Spinal cord (tissue), 10 donors: Measurements from ENCODE around the gene PPY. TPM values are rescaled to one million over a fixed set of nuclear protein-coding genes. Genes with fewer than 3 reads are reported as not detected.
A peak's percentile ranks its signal among the peaks of the same experiment; 100 is the strongest.
"Not testable (repeated sequence)": the region's sequence is repeated elsewhere in the genome, so short reads cannot be mapped to it uniquely, and the experiment has no call there.

Experiments
- DNase-seq, 6 donors: peaks; one replicate each; pipeline versions ENCODE4 v3.0.0 to v3.0.0-alpha.2; 2013 to 2015; ENCODE audit warnings: low spot score in 6 of 6, low read depth in 4 of 6
- H3K27ac ChIP-seq: one replicate; pipeline ENCODE4 v1.5.1; 2013; ENCODE audit warnings: low read depth, low read length, control low read depth
- H3K27me3 ChIP-seq: one replicate; pipeline ENCODE4 v1.6.1; 2013; ENCODE audit warnings: low read length; ENCODE audit not compliant: control insufficient read depth, insufficient read depth
- H3K36me3 ChIP-seq: one replicate; pipeline ENCODE4 v1.6.1; 2013; ENCODE audit warnings: low read length; ENCODE audit not compliant: control insufficient read depth, insufficient read depth
- H3K4me1 ChIP-seq: one replicate; pipeline ENCODE4 v1.6.1; 2013; ENCODE audit warnings: low read length; ENCODE audit not compliant: control insufficient read depth, insufficient read depth
- H3K4me3 ChIP-seq: one replicate; pipeline ENCODE4 v1.5.1; 2013; ENCODE audit warnings: low read depth, low read length, control low read depth
- H3K9me3 ChIP-seq: one replicate; pipeline ENCODE4 v1.6.1; 2013; ENCODE audit warnings: low read length; ENCODE audit not compliant: control insufficient read depth, insufficient read depth
- WGBS: methylation state at CpG from one replicate; pipeline ENCODE4 v1.1.5; 2013; ENCODE audit warnings: missing lambda C conversion rate; ENCODE audit not compliant: insufficient coverage; 5-methylcytosine and 5-hydroxymethylcytosine counted together
- polyA plus RNA-seq, 2 donors: library from polyadenylated mRNA; unstranded; fragments of 120-200 nt; gene quantifications; one replicate each; pipeline ENCODE4 v1.2.1, GENCODE V29; 2013; ENCODE audit not compliant: insufficient read length in 2 of 2
- total RNA-seq, 2 donors: library from RNA; depleted of rRNA in 1 of 2; stranded (reverse); fragments of 120-200 nt in 1 of 2; fragments of >200 nt in 1 of 2; gene quantifications; one replicate each; pipeline versions ENCODE4 v1.2.3 to v1.2.4, GENCODE V29; 2013 to 2014
- donor health status: healthy.

The PPY gene
- total and polyA plus RNA-seq, 4 donors, result not detected

DNA sequence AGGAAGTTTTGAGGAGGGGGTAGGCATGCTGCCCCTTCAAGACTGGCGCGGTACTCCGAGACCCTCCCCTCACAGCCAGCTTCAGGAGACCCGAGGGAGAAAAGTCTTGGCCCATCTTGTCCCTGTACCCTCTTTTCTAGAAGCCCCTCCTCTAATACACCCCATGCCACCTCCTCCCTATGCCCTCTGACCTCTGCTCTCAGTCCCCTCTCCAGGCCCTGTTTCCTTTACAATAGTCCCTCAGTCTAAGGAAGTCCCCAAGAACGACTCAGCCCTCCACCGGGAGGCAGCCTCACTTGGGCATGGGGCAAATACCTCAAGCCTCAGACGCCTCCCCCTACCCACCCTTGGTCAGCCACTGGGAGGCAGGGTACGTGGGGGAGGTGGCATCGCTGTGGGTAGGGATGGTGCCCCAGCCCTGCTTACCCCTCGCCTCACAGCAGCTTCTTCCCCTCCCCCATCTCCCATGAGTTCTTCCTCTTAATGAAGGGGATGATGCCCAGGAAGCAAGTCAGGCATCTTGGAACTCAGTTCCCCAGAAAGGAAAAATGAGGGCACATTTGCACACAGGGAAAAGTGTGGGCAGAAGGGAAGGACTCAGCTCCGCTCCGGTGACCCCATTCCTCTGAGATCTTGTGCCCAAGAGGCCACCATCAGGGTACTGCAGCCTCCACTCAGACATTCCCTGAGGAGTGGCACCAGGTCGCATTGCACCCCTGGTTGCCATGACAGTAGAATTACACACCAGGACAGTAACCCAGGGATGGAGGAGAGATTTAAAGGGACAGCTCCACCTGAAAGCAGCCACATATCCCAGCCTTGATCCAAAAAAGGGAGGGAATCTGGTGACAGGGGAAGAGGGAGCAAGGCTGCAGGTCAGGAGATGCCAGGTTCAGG lies 41.2 kb downstream of the PPY start:
- Histone ChIP-seq H3K36me3 (peaks cover 41% of the 10 kb centered on the region), H3K9me3 (no peaks in the 10 kb centered on the region), H3K4me3 (peak overlapping the region; percentile 36), H3K4me1 (peaks cover 48% of the 10 kb centered on the region), H3K27ac (no peak overlapping the region), H3K27me3 (no peaks in the 10 kb centered on the region)
- 3% methylated on average over 5 of the region's 13 CpGs for whole genome bisulfite sequencing
- DNase-seq, result peak in 1 of 6 donors; percentile 25

DNA sequence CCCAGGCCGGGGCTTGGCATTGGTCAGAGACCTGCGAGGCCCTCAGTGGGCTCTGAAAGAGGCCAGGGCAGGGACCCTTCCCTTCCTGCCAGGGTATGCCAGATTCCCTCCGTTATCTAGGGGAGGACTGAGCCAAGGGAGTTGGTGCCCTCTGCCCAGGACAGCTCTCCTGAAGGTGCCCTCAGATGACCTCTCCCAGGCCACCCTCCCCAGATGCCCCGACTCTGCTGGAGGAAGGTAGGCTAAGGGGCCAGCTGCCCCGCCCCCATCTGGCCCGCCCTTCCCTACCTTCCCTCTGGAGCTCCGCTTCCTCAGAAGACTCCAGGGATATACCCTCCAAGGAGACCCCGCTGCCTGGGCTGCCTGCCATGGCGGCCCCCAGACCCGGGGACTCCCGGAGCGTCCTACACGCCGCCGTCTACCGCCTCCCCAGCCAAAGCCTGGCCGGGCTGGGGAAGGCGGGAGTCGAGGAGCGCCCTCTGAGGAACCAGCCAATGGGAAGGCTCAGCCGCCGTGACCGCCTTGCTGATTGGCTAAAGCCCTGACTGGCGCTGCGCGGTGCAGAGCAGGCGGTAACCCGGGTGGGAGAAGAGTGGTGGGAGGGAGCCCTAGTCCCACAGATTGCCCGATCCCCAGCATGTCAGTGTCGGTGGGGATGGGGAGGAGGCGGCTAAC lies 42.0 kb downstream of the PPY start:
- H3K36me3 ChIP-seq, result peaks cover 44% of the 10 kb centered on the region
- peak overlapping the region; percentile 36 for H3K4me3 ChIP-seq
- WGBS, result 1% methylated on average over 30 of the region's 31 CpGs
- peaks cover 40% of the 10 kb centered on the region for H3K4me1 ChIP-seq
- no peaks in the 10 kb centered on the region for H3K9me3 ChIP-seq
- no peaks in the 10 kb centered on the region for H3K27me3 ChIP-seq
- H3K27ac ChIP-seq, result no peak overlapping the region
- peak; percentile 80 to 97 (median 84) for DNase-seq

DNA sequence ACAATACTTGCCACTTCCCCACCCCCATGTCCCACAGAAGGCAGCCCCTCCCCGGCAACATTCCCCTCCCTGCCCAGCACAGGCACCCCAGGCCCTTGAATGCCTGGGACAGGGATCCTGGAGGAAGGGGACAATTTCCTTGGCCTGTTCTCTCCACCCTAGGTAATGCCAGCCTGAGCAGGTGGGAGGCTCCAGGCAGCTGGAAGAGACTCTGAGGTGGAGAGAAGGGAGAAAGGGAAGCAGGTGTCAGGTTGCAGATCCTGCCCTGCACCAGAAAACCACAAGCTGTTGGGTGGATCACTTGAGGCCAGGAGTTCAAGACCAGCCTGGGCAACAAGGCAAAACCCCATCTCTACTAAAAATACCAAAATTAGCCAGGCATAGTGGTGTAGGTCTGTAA lies 43.8 kb downstream of the PPY start:
- no peak for DNase-seq
- H3K27ac ChIP-seq, result no peak overlapping the region
- no peaks in the 10 kb centered on the region for H3K27me3 ChIP-seq
- peaks cover 29% of the 10 kb centered on the region for H3K4me1 ChIP-seq
- WGBS, result no CpG with 5 or more reads among the region's 1 CpG
- no peaks in the 10 kb centered on the region for H3K9me3 ChIP-seq
- no peak overlapping the region for H3K4me3 ChIP-seq
- peaks cover 40% of the 10 kb centered on the region for H3K36me3 ChIP-seq

DNA sequence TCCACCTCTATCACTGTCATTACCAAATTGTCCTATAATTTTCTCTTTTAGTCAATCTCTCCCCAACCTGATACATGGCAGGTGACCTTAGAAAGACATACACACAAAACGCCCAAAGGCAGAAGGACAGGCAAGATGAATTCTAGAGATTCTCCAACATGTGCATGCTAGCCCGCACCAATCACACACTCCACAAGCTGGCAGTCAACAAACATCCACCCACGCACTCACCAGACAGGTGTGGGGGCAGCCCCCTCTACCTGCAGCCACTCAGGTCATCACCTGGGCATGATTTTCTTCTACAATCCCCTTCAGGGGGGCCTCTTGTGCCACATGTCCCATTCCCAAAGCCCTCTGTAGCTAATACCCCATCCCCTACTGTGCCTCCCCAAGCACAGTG lies 44.4 kb downstream of the PPY start:
- DNase-seq, result no peak
- Histone ChIP-seq H3K9me3 (no peaks in the 10 kb centered on the region), H3K27me3 (no peaks in the 10 kb centered on the region), H3K4me3 (no peak overlapping the region), H3K36me3 (peaks cover 38% of the 10 kb centered on the region), H3K4me1 (peaks cover 29% of the 10 kb centered on the region), H3K27ac (no peak overlapping the region)
- 97% methylated on average over 3 of the region's 3 CpGs for WGBS

DNA sequence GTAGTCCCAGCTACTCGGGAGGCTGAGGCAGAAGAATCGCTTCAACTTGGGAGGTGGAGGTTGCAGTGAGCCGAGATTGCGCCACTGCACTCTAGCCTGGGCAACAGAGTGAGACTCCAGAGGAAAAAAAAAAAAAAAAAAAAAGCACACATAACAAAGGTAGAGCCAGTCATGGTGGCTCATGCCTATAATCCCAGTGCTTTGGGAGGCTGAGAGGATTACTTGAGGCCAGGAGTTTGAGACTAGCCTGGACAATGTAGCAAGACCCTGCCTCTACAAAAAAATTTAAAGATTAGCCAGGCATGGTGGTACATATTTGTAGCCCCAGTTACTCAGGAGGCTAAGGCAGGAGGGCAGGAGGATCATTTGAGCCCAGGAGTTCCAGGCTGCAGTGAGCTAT lies 47.8 kb downstream of the PPY start:
- H3K9me3 ChIP-seq, DNase-seq, H3K4me3 ChIP-seq, H3K27ac ChIP-seq, H3K27me3 ChIP-seq, H3K4me1 ChIP-seq: not testable (repeated sequence)
- no CpG with 5 or more reads among the region's 4 CpGs for WGBS
- peaks cover 38% of the 10 kb centered on the region for H3K36me3 ChIP-seq

DNA sequence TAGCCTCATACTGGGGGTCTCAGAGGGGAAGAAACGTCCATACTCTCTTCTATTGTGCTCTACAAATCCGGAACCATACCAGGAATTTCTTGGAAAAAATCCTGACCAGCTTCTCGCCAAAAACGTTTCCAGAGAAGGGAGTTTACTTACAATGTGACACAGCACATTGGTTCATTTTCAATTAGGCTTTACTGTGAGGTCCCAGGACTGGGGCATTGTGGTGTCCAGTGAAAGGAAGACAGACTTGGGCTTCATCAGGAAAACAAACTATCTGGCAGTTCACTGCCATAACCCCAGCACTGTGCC lies 49.7 kb downstream of the PPY start:
- Histone ChIP-seq H3K4me1 (no peaks in the 10 kb centered on the region), H3K27ac (no peak overlapping the region), H3K9me3 (no peaks in the 10 kb centered on the region), H3K4me3 (no peak overlapping the region), H3K27me3 (no peaks in the 10 kb centered on the region), H3K36me3 (peaks cover 29% of the 10 kb centered on the region)
- DNase-seq, result no peak
- 20% methylated on average over 1 of the region's 4 CpGs for WGBS

DNA sequence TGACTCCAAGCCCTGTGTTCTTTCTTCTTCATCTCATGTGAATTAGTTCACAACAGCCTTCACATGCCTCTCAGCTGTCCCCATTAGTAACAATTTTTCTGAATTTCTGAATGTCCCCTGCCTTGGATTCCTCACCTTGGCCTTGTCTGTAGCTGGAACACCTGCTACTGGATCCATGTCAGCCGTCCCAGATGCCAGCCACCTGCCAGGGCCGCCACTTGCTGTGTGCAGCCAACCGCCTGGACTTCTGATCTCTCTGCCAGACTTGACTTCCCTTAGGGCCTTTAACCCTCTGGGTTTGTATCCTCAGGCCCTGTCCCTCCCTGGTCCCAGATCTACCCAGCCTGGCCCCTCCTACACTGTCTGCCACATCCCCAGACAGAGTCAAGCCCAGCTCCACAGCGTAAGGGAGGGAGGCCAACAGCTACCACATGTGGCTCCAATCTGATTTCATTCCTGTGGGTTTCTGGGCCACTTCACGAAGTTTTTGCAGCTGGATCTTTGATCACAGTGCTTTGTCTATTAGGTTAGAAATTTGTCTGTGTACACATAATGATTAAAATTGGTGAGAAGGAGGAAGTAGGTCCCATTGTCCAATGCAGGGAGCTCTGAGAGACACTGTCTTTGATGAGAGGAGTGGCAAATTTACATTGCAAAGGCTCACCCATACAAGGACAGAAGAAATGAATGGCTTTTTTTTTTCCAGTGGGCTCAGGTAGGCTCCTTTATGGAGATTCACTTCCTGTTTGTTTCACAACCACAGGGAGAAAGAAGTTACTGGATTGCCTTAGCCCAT lies 50.2 kb downstream of the PPY start:
- Histone ChIP-seq H3K27ac (no peak overlapping the region), H3K9me3 (no peaks in the 10 kb centered on the region), H3K4me1 (no peaks in the 10 kb centered on the region), H3K4me3 (no peak overlapping the region), H3K27me3 (no peaks in the 10 kb centered on the region), H3K36me3 (peaks cover 25% of the 10 kb centered on the region)
- DNase-seq, result no peak
- WGBS, result 84% methylated on average over 4 of the region's 5 CpGs

Other genes starting within 250 kb of the PPY start
- under 1 TPM; 0.17 to 0.50 TPM for gene SOST, start 183.7 kb downstream of the PPY start, total RNA-seq
- 1 to 10 TPM in 1 of 2 donors, under 1 TPM in 1; 0.67 to 1.5 TPM for gene SOST, start 183.7 kb downstream of the PPY start, polyA plus RNA-seq
- gene DUSP3, start 163.5 kb downstream of the PPY start, total RNA-seq, result 10 to 100 TPM; 41.3 to 49.0 TPM
- 10 to 100 TPM; 40.3 to 41.6 TPM for gene DUSP3, start 163.5 kb downstream of the PPY start, polyA plus RNA-seq
- under 1 TPM in 1 of 2 donors, not detected in 1; 0.10 TPM for gene CFAP97D1, start 162.0 kb downstream of the PPY start, total RNA-seq
- under 1 TPM; 0.12 to 0.16 TPM for gene CFAP97D1, start 162.0 kb downstream of the PPY start, polyA plus RNA-seq
- gene MPP3, start 109.3 kb downstream of the PPY start, total RNA-seq, result 10 to 100 TPM; 15.9 to 30.2 TPM
- 10 to 100 TPM; 32.3 to 41.5 TPM for gene MPP3, start 109.3 kb downstream of the PPY start, polyA plus RNA-seq
- gene CD300LG, start 95.3 kb downstream of the PPY start, total RNA-seq, result under 1 TPM; 0.39 to 0.40 TPM
- under 1 TPM; 0.40 to 0.69 TPM for gene CD300LG, start 95.3 kb downstream of the PPY start, polyA plus RNA-seq
- gene MPP2, start 34.9 kb downstream of the PPY start, total RNA-seq, result 10 to 100 TPM; 12.1 to 24.1 TPM
- 10 to 100 TPM; 38.3 to 43.4 TPM for gene MPP2, start 34.9 kb downstream of the PPY start, polyA plus RNA-seq
- not detected for gene PYY, start 11.5 kb upstream of the PPY start, total RNA-seq
- under 1 TPM in 1 of 2 donors, not detected in 1; 0.68 TPM for gene PYY, start 11.5 kb upstream of the PPY start, polyA plus RNA-seq
- 1 to 10 TPM; 1.6 to 3.5 TPM for gene NAGS, start 62.1 kb upstream of the PPY start, total RNA-seq
- 1 to 10 TPM; 1.4 to 2.0 TPM for gene NAGS, start 62.1 kb upstream of the PPY start, polyA plus RNA-seq
- gene TMEM101, start 72.5 kb upstream of the PPY start, total RNA-seq, result 10 to 100 TPM; 26.4 to 47.4 TPM
- gene TMEM101, start 72.5 kb upstream of the PPY start, polyA plus RNA-seq, result 10 to 100 TPM; 21.1 to 29.7 TPM
- 10 to 100 TPM; 22.2 to 24.4 TPM for gene LSM12, start 124.2 kb upstream of the PPY start, total RNA-seq
- gene LSM12, start 124.2 kb upstream of the PPY start, polyA plus RNA-seq, result 10 to 100 TPM; 41.8 to 48.0 TPM
- 10 to 100 TPM; 31.0 to 56.9 TPM for gene G6PC3, start 128.3 kb upstream of the PPY start, total RNA-seq
- 100 to 1,000 TPM; 125 to 128 TPM for gene G6PC3, start 128.3 kb upstream of the PPY start, polyA plus RNA-seq
- 10 to 100 TPM; 32.1 to 43.7 TPM for gene HDAC5, start 181.2 kb upstream of the PPY start, total RNA-seq
- gene HDAC5, start 181.2 kb upstream of the PPY start, polyA plus RNA-seq, result 10 to 100 TPM; 64.2 to 68.8 TPM
- gene HROB, start 199.5 kb upstream of the PPY start, total RNA-seq, result 1 to 10 TPM in 1 of 2 donors, under 1 TPM in 1; 0.79 to 2.3 TPM
- gene HROB, start 199.5 kb upstream of the PPY start, polyA plus RNA-seq, result 1 to 10 TPM; 3.1 to 4.8 TPM
- under 1 TPM in 1 of 2 donors, not detected in 1; 0.11 TPM for gene ASB16, start 228.2 kb upstream of the PPY start, total RNA-seq
- 1 to 10 TPM; 1.4 to 3.1 TPM for gene ASB16, start 228.2 kb upstream of the PPY start, polyA plus RNA-seq
- 10 to 100 TPM; 27.2 to 39.8 TPM for gene TMUB2, start 244.5 kb upstream of the PPY start, total RNA-seq
- 10 to 100 TPM; 40.8 to 54.8 TPM for gene TMUB2, start 244.5 kb upstream of the PPY start, polyA plus RNA-seq